CD4-positive, alpha-beta T cell treated with Interleukin-10 for 1 hour (primary cell): ENCODE results near the gene MOGAT3.

Experiments
- DNase-seq: peaks from one replicate; pipeline ENCODE4 v3.0.0-alpha.2; 2020

The MOGAT3 gene

DNA sequence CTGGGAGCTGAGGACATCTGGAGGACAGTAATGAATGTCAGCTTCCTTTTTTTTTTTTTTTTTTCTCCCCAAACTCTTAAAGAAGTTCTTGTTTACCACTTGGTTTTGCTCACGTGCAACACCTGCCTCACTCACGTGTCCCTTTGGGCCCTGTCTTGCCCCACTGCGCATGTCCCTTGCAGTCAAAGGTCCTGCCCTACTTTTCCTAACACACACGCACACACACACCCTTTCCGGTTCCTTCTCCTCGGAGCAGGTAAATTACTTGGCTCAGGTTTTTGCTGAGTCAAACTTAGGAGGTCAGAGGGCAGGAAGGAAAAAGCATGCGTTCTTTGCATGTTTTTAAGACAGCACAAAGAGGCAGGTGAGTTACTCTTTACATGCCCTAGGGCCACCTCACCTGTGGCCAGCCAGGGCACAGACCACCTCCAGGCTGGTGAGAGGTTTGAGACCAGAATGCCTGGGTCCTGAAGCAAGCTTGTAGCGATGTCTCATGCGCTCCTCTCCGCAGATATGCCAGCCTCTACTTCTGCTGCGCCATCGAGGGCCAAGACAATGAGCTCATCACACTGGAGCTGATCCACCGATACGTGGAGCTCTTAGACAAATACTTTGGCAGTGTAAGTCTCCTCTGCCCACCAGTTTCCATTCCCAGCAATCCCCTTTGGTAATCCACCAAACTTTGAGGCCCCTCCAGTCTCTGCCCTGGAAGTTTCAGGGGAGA lies 43.8 kb downstream of the MOGAT3 start:
- DNase-seq = no peak

DNA sequence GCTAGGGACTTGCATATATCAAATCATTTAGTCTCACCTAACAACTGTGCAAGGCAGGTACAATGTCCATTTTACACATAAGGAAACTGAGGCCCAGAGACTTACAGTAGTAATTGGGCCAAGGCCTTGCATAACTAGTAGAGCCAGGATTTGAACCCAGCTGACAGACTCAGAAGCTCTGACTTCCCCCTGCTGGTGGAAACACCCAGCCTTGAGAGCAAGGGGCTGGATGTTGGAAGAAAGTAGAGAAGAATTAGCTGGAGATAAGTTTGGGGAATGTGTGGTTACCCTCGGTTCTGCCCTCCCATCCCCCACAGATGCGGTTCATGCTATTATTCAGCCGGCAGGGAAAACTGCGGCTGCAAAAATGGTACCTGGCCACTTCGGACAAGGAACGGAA lies 44.6 kb downstream of the MOGAT3 start:
- no peak for DNase-seq

GRCh38 chr7:101155303-101155702 lies 45.5 kb downstream of the MOGAT3 start:
- DNase-seq = no peak

DNA sequence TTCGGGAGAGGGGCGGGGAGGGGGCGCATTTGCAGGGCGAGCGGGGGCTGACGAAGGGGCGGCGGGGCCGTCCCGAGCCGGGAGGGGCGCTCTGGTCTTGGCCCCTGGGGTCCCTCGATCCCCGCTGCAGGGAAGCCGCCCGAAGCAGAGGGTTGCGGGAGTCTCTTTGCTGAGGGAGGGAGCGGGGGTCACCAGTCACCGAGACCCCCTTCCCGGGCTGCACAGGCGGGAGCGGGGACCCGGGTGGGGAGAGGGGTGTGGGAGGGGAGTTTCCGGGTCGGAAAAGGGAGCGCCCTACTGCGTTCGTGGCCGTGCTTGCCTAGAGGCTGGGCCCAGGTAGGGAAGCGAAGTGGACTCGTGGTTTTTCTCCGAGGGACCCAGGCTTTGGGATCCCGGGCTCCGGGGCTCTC lies 46.1 kb downstream of the MOGAT3 start:
- DNase-seq = no peak

GRCh38 chr7:101153969-101154692 lies 46.7 kb downstream of the MOGAT3 start, which contains the start of gene AP1S1:
Gene AP1S1 (plus strand): TSS chr7:101154476. CDS start chr7:101154515, 39 bp downstream.
- DNase-seq = peak; percentile 96

- DNase-seq = no peak
Observed at GRCh38 chr7:101151908-101152651, 48.8 kb downstream of the MOGAT3 start.
